Osteoblast (primary cell): ENCODE measurements around the gene NEDD8. TPM values are rescaled to one million over a fixed set of nuclear protein-coding genes. Genes with fewer than 3 reads are reported as not detected.
A peak's percentile ranks its signal among the peaks of the same experiment; 100 is the strongest.
"Not testable (repeated sequence)": the region's sequence is repeated elsewhere in the genome, so short reads cannot be mapped to it uniquely, and the experiment has no call there.

ENCODE experiments used
- DNase-seq: peaks from one replicate; pipeline ENCODE4 v3.0.0; 2011; ENCODE audit warnings: low spot score, mixed read lengths; ENCODE audit not compliant: insufficient read length; ENCODE audit errors: missing footprints
- H2AFZ ChIP-seq: 2 replicates; pipeline ENCODE4 v1.6.0; 2011; ENCODE audit warnings: mild to moderate bottlenecking, low read length
- H3K27ac ChIP-seq: 2 replicates; pipeline ENCODE4 v1.5.1; 2011; ENCODE audit warnings: mild to moderate bottlenecking, low read depth, low read length, moderate library complexity
- H3K27me3 ChIP-seq: 2 replicates; pipeline ENCODE4 v1.6.0; 2012; ENCODE audit warnings: mild to moderate bottlenecking, control low read depth, inconsistent platforms, low read length, moderate library complexity; ENCODE audit not compliant: insufficient read depth
- H3K36me3 ChIP-seq: 2 replicates; pipeline ENCODE4 v1.5.1; 2011; ENCODE audit warnings: mild to moderate bottlenecking, low read length, control low read depth, moderate library complexity; ENCODE audit not compliant: insufficient read depth
- H3K4me1 ChIP-seq: 2 replicates; pipeline ENCODE4 v1.5.1; 2011; ENCODE audit warnings: mild to moderate bottlenecking, low read length, control low read depth, moderate library complexity; ENCODE audit not compliant: insufficient read depth
- H3K4me2 ChIP-seq: 2 replicates; pipeline ENCODE4 v1.6.0; 2011; ENCODE audit warnings: mild to moderate bottlenecking, low read length; ENCODE audit not compliant: insufficient read depth
- H3K4me3 ChIP-seq: fragments of 200-600 bp; sonication (generic); 3 replicates; pipeline ENCODE4 v1.5.1; 2012; ENCODE audit warnings: mild to moderate bottlenecking, low read length, inconsistent platforms; ENCODE audit not compliant: insufficient read depth
- H3K79me2 ChIP-seq: 2 replicates; pipeline ENCODE4 v1.6.0; 2012; ENCODE audit warnings: mild to moderate bottlenecking, low read length, control low read depth, inconsistent platforms; ENCODE audit not compliant: insufficient read depth
- H3K9me3 ChIP-seq: 2 replicates; pipeline ENCODE4 v1.5.1; 2011; ENCODE audit warnings: low read depth, low read length, control low read depth
- H4K20me1 ChIP-seq: 2 replicates; pipeline ENCODE4 v1.6.0; 2012; ENCODE audit warnings: mild to moderate bottlenecking, low read length, control low read depth; ENCODE audit not compliant: insufficient read depth
- CTCF ChIP-seq: IDR thresholded peaks from 2 replicates; pipeline ENCODE4 v1.5.1; 2011; ENCODE audit warnings: mild to moderate bottlenecking, low read depth, low read length, moderate library complexity; ENCODE audit errors: extremely low read depth
- total RNA-seq: library from RNA; depleted of rRNA; stranded (reverse); fragments of >200 nt; gene quantifications from 2 replicates; pipeline ENCODE4 v1.2.3, GENCODE V29; 2012

NEDD8 gene
- total RNA-seq, 1 donor: 69.1 TPM

- H3K9me3 ChIP-seq: no peaks in the 10 kb centered on the region
- H3K4me1 ChIP-seq: no peaks in the 10 kb centered on the region
Measured at GRCh38 chr14:24204163-24205146, 27.7 kb downstream of the NEDD8 start.

DNA sequence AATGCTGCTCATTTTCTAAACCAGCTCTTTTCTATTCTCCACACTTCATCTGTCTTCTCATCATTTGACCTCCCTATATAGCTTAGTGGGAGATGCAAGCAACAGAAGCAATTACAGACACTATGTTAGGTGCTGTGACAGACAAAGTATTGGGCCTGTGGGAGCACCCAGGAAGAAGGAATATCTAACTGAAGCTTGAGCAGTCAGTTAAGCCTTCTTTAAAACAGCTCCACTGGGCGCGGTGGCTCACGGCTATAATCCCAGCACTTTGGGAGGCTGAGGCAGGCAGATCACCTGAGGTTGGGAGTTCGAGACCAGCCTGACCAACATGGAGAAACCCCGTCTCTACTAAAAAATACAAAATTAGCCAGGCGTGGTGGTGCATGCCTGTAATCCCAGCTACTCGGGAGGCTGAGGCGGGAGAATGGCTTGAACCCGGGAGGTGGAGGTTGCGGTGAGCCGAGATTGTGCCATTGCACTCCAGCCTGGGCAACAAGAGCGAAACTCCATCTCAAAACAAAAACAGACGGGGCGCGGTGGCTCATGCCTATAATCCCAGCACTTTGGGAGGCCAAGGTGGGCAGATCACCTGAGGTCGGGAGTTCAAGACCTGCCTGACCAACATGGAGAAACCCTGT lies 28.8 kb downstream of the NEDD8 start:
- H3K4me2 ChIP-seq, H4K20me1 ChIP-seq, H3K4me3 ChIP-seq, H3K4me1 ChIP-seq, H3K27ac ChIP-seq, H3K27me3 ChIP-seq, H3K9me3 ChIP-seq, H2AFZ ChIP-seq: not testable (repeated sequence)
- Histone ChIP-seq H3K36me3 (peaks cover 48% of the 10 kb centered on the region), H3K79me2 (peaks cover 20% of the 10 kb centered on the region)
- peak; percentile 21 for DNase-seq

More at GRCh38 chr14:24204163-24205146, 27.7 kb downstream of the NEDD8 start:
- Histone ChIP-seq H3K27me3 (no peaks in the 10 kb centered on the region), H3K36me3 (peaks cover 56% of the 10 kb centered on the region), H3K4me3 (no peak overlapping the region), H3K27ac (no peak overlapping the region), H3K4me2 (no peak overlapping the region), H4K20me1 (no peaks in the 10 kb centered on the region), H2AFZ (no peak overlapping the region), H3K79me2 (peaks cover 16% of the 10 kb centered on the region)
- DNase-seq: peak; percentile 18
- TF ChIP-seq CTCF: no peak

GRCh38 chr14:24202538-24202937 lies 29.6 kb downstream of the NEDD8 start:
- H3K27me3 ChIP-seq, H3K4me1 ChIP-seq, H4K20me1 ChIP-seq, H3K27ac ChIP-seq, H3K4me3 ChIP-seq, H2AFZ ChIP-seq, DNase-seq, H3K9me3 ChIP-seq, H3K4me2 ChIP-seq: not testable (repeated sequence)
- Histone ChIP-seq H3K36me3 (peaks cover 40% of the 10 kb centered on the region), H3K79me2 (peaks cover 17% of the 10 kb centered on the region)

DNA sequence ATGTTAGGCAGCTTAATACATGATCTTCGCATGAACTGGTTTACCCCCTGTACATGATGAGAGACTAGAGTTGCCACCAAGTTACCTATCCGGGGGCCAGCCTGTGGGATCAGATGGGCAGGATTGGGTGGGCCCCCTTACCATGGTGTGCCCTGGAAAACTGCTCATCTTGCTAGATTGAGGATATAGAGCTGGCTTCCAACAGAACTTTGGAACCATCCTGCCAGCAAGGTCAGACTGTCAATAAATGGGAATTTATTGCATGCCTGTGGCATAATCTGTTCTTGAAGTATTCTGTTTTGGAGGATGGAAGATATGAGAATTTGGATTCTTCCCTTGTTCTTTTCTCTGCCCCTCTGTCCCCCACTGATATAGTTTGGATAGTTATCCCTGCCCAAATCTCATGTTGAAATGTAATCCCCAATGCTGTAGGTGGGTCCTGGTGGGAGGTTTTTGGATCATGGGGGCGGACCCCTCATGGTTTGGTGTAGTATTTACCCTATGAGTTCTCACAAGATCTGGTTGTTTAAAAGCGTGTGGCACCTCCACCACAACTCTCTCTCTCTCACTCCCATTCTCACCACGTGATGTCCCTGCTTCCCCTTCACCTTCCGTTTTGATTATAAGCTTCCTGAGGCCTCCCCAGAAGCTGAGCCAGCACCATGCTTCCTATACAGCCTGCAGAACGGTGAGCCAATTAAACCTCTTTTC lies 33.2 kb downstream of the NEDD8 start:
- no peaks in the 10 kb centered on the region for H4K20me1 ChIP-seq
- no peak overlapping the region for H3K4me2 ChIP-seq
- H3K4me3 ChIP-seq: no peak overlapping the region
- no peak for TF ChIP-seq CTCF
- H3K27ac ChIP-seq: no peak overlapping the region
- DNase-seq: peak; percentile 38
- H3K4me1 ChIP-seq: peaks cover 19% of the 10 kb centered on the region
- peaks cover 43% of the 10 kb centered on the region for H3K79me2 ChIP-seq
- no peaks in the 10 kb centered on the region for H3K9me3 ChIP-seq
- no peak overlapping the region for H2AFZ ChIP-seq
- no peaks in the 10 kb centered on the region for H3K27me3 ChIP-seq
- H3K36me3 ChIP-seq: peaks cover 15% of the 10 kb centered on the region
